A549 (cell line): ENCODE measurements around the gene WDR33. TPM values are rescaled to one million over a fixed set of nuclear protein-coding genes. Genes with fewer than 3 reads are reported as not detected.

Source experiments
- ATAC-seq, 2 experiments: fragments of 200-7000 bp in 1 of 2; fragments of >200 bp in 1 of 2; cut with Nextera tagmentation in 1 of 2; cut with Tn5 transposase in 1 of 2; 3 replicates each; pipeline versions ENCODE4 v1.8.0 to v1.9.1; 2018 to 2020; ENCODE audit warnings: mild to moderate bottlenecking in 1 of 2, moderate library complexity in 1 of 2
- CTCF ChIA-PET: fragments of 300-600 bp; sonication (Branson Sonifier 250); formaldehyde crosslinking; extraction: SDS; loops from one replicate; lab custom pipeline; 2021; ENCODE audit warnings: antibody characterized with exemption, inconsistent platforms; lab: Yijun Ruan, JAX
- POLR2A ChIA-PET: fragments of 350-600 bp; formaldehyde crosslinking; extraction: SDS; loops from one replicate; lab custom pipeline; 2021; ENCODE audit warnings: antibody characterized with exemption, inconsistent platforms; lab: Yijun Ruan, JAX
- DNase-seq, 2 experiments: peaks; one replicate each; pipeline versions ENCODE4 v3.0.0 to v3.0.0-alpha.2; 2011 to 2016; ENCODE audit warnings: low read depth in 1 of 2, low spot score in 1 of 2
- FAIRE-seq: peaks from 2 replicates; lab custom pipeline; 2011; peaks lifted over from hg19 to GRCh38; lab: Jason Lieb, UNC
- H3K27ac ChIP-seq, 2 experiments: fragments of >200 bp; sonication (Bioruptor Twin); formaldehyde crosslinking; 3 replicates each; pipeline ENCODE4 v1.5.1; 2016 to 2017
- H3K4me1 ChIP-seq: fragments of >200 bp; sonication (Bioruptor Twin); formaldehyde crosslinking; 3 replicates; pipeline ENCODE4 v1.6.1; 2016
- H3K4me2 ChIP-seq: fragments of >200 bp; sonication (Bioruptor Twin); formaldehyde crosslinking; 3 replicates; pipeline ENCODE4 v1.6.1; 2016
- H3K4me3 ChIP-seq: fragments of >200 bp; sonication (Bioruptor Twin); formaldehyde crosslinking; 3 replicates; pipeline ENCODE4 v1.5.1; 2016
- H3K9me3 ChIP-seq: fragments of >200 bp; sonication (Bioruptor Twin); formaldehyde crosslinking; 3 replicates; pipeline ENCODE4 v1.6.1; 2016
- BHLHE40 ChIP-seq: IDR thresholded peaks from 2 replicates; pipeline ENCODE4 v1.6.1; 2012; ENCODE audit warnings: low read depth, low read length, inconsistent platforms
- CBX8 ChIP-seq: fragments of 200-600 bp; sonication (generic); IDR thresholded peaks from 2 replicates; pipeline ENCODE4 v1.6.1; 2016
- CHD2 ChIP-seq: fragments of 150-350 bp; IDR thresholded peaks from 2 replicates; pipeline ENCODE4 v1.6.1; 2014; ENCODE audit warnings: low read length; ENCODE audit not compliant: partially characterized antibody
- ESRRA ChIP-seq: fragments of 150-350 bp; IDR thresholded peaks from 2 replicates; pipeline ENCODE4 v1.6.1; 2014; ENCODE audit warnings: mild to moderate bottlenecking, low read length, borderline replicate concordance
- GATA3 ChIP-seq: IDR thresholded peaks from 2 replicates; pipeline ENCODE4 v1.6.1; 2012; ENCODE audit warnings: borderline replicate concordance
- JUNB ChIP-seq: fragments of >200 bp; sonication (Bioruptor Twin); formaldehyde crosslinking; IDR thresholded peaks from 2 replicates; pipeline ENCODE4 v1.6.1; 2016
- KDM5A ChIP-seq: fragments of 200-600 bp; sonication (generic); IDR thresholded peaks from 2 replicates; pipeline ENCODE4 v1.6.1; 2016; ENCODE audit warnings: antibody characterized with exemption, mild to moderate bottlenecking
- MYC ChIP-seq: IDR thresholded peaks from 2 replicates; pipeline ENCODE4 v1.6.1; 2012; ENCODE audit warnings: mild to moderate bottlenecking, inconsistent platforms, low read length, improper control_type of control experiment, borderline replicate concordance
- NFE2L2 ChIP-seq: fragments of 150-350 bp; conservative IDR thresholded peaks from 2 replicates; pipeline ENCODE4 v1.6.1; 2014; ENCODE audit warnings: low read length
- NPAS2 ChIP-seq: fragments of 250-450 bp; sonication (Bioruptor Pico); IDR thresholded peaks from 2 replicates; pipeline ENCODE4 v1.8.0; 2022; ENCODE audit warnings: mild to moderate bottlenecking, moderate library complexity, borderline replicate concordance
- RAD21 ChIP-seq, 2 experiments: fragments of >200 bp in 1 of 2; sonication (Bioruptor Twin) in 1 of 2; formaldehyde crosslinking in 1 of 2; IDR thresholded peaks in 1 of 2; conservative IDR thresholded peaks in 1 of 2; 2 replicates in 1 of 2; 3 replicates in 1 of 2; pipeline ENCODE4 v1.6.1; 2012 to 2018; ENCODE audit warnings: inconsistent platforms in 1 of 2
- RCOR1 ChIP-seq: fragments of 150-350 bp; IDR thresholded peaks from 2 replicates; pipeline ENCODE4 v1.6.1; 2014; ENCODE audit warnings: antibody characterized with exemption, low read length, low read depth
- RFX5 ChIP-seq: fragments of 450-650 bp; IDR thresholded peaks from 2 replicates; pipeline ENCODE4 v1.7.1; 2014; ENCODE audit warnings: antibody characterized with exemption, mild to moderate bottlenecking, moderate library complexity
- RNF2 ChIP-seq: fragments of 200-600 bp; sonication (generic); IDR thresholded peaks from 2 replicates; pipeline ENCODE4 v1.6.1; 2016; ENCODE audit warnings: low read depth, mild to moderate bottlenecking, antibody characterized with exemption, moderate library complexity, borderline replicate concordance
- SMC3 ChIP-seq: fragments of >200 bp; sonication (Bioruptor Twin); formaldehyde crosslinking; IDR thresholded peaks from 3 replicates; pipeline ENCODE4 v1.6.1; 2018; ENCODE audit warnings: inconsistent platforms
- TFCP2L1 ChIP-seq: fragments of 250-450 bp; sonication (Bioruptor Pico); IDR thresholded peaks from 2 replicates; pipeline ENCODE4 v1.5.0; 2021; ENCODE audit warnings: mild to moderate bottlenecking
- WGBS: methylation state at CpG from one replicate; pipeline ENCODE4 v1.1.6; 2017; ENCODE audit errors: missing lambda C conversion rate; 5-methylcytosine and 5-hydroxymethylcytosine counted together
- polyA plus RNA-seq, 4 experiments: library from polyadenylated mRNA; depleted of rRNA in 3 of 4; stranded (reverse); fragments of >200 nt; fragmentation: RNase III in 1 of 4; extraction: RNeasy Plus Mini Kit Qiagen cat#74134 plus additional on column Dnase treatment in 1 of 4; gene quantifications; 2 replicates in 3 of 4; 3 replicates in 1 of 4; pipeline ENCODE4 v1.2.3, GENCODE V29; 2011 to 2017
- TF ChIP-seq, protein P1 (sequence below): fragments of >200 bp; sonication (Bioruptor Twin); formaldehyde crosslinking; IDR thresholded peaks from 2 replicates; pipeline ENCODE4 v1.6.1; 2016
- TF ChIP-seq, protein P2 (sequence below): fragments of >200 bp; sonication (Bioruptor Twin); formaldehyde crosslinking; IDR thresholded peaks from 3 replicates; pipeline ENCODE4 v1.6.1; 2016
- TF ChIP-seq, protein P3 (sequence below): fragments of 250-450 bp; sonication (Bioruptor Pico); IDR thresholded peaks from 2 replicates; pipeline ENCODE4 v1.5.0; 2020; ENCODE audit warnings: low read depth, mild to moderate bottlenecking, moderate library complexity
- TF ChIP-seq, protein P4 (sequence below): fragments of 250-450 bp; sonication (Bioruptor Pico); IDR thresholded peaks from 2 replicates; pipeline ENCODE4 v1.5.0; 2021; ENCODE audit warnings: mild to moderate bottlenecking, moderate library complexity, borderline replicate concordance
- TF ChIP-seq, protein P5 (sequence below): IDR thresholded peaks from 2 replicates; pipeline ENCODE4 v1.6.1; 2012
- TF ChIP-seq, protein P6 (sequence below): fragments of 450-650 bp; IDR thresholded peaks from 2 replicates; pipeline ENCODE4 v1.6.1; 2014; ENCODE audit warnings: antibody characterized with exemption

The WDR33 gene
- polyA plus RNA-seq, 2 of the 4 experiments (the other 2 are of a cell fraction), result 21.3 to 67.1 TPM

DNA sequence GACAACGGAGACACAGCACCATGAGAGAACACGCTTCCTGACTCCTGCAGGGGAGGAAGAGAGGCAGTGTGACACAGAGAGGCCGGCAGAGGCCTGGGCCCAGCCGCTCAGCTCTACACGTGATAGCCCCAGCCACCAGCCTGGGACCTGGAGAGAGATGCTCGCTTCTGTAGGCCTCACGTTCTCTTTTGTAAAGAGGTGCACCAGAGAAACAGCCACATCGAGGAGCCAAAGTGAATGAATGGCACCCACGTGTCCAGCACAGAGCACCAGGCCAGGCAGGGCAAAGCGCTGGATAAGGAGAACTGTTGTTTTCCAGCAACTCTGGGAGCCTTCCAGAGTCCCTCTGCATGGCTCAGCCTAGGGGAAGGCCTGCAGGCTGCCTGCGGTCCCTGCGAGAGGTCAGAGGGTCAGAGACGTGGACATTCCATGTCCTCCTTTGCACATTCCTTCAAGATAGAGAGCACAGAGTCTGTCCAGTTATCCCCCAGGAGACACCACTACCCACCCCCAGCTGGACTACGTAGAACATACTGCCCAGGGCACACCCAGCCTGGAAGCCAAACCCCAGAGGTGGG, 149.8 kb downstream of the WDR33 start:
- Histone ChIP-seq H3K9me3 (no peaks in the 10 kb centered on the region), H3K27ac (no peak overlapping the region), H3K4me3 (no peak overlapping the region), H3K4me2 (no peak overlapping the region), H3K4me1 (no peaks in the 10 kb centered on the region)
- POLR2A ChIA-PET, result no interaction called here
- ATAC-seq (no peak; a peak in 1 of 6 replicates), FAIRE-seq (no peak), DNase-seq (no peak)
- WGBS, result 89% methylated on average over 14 of the region's 14 CpGs
- TF ChIP-seq RNF2 (no peak), RCOR1 (no peak), RFX5 (no peak)
- CTCF ChIA-PET, result interaction anchor here (5.0 kb wide), 1 partner anchor 11 kb away, joined by 25 read pairs; no protein-coding TSS in a partner anchor

DNA sequence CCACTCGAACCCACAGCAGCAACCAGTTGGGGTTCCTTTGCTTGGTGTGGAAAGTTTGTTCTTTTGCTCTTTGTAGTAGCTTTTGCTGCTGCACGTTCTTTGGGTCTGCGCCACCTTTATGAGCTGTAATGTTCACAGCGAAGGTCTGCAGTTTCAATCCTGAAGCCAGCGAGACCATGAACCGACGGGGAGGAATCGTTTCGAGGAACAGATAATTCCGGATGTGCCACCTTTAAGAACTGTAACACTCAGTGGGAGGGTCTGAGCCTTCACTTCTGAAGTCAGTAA, 150.7 kb downstream of the WDR33 start:
- no peaks in the 10 kb centered on the region for H3K4me1 ChIP-seq
- no peak overlapping the region for H3K27ac ChIP-seq
- ChIA-PET CTCF (interaction anchor here (1.3 to 1.4 kb wide), 2 partner anchors 10 to 26 kb away, joined by 4 to 6 read pairs; no protein-coding TSS in a partner anchor), POLR2A (no interaction called here)
- no peak for FAIRE-seq
- no peaks in the 10 kb centered on the region for H3K9me3 ChIP-seq
- no peak for DNase-seq
- WGBS, result 84% methylated on average over 10 of the region's 10 CpGs
- ATAC-seq, result no peak
- no peak overlapping the region for H3K4me3 ChIP-seq
- H3K4me2 ChIP-seq, result no peak overlapping the region
- TF ChIP-seq CBX8 (no peak), TFCP2L1 (CRISPR knock-in tag) (no peak), KDM5A (no peak), MYC (no peak), RCOR1 (no peak), BHLHE40 (no peak), NPAS2 (CRISPR knock-in tag) (no peak), ESRRA (no peak), SMC3 (no peak), JUNB (no peak), CHD2 (no peak), NFE2L2 (no peak), RAD21 (conservative IDR thresholded peaks at IDR 0.05 in 1 of 2, IDR thresholded peaks at IDR 0.05 in 1 of 2) (no peak), GATA3 (no peak)
- TF ChIP-seq, protein P1, sequence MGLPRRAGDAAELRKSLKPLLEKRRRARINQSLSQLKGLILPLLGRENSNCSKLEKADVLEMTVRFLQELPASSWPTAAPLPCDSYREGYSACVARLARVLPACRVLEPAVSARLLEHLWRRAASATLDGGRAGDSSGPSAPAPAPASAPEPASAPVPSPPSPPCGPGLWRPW, result no peak
- TF ChIP-seq, protein P2, sequence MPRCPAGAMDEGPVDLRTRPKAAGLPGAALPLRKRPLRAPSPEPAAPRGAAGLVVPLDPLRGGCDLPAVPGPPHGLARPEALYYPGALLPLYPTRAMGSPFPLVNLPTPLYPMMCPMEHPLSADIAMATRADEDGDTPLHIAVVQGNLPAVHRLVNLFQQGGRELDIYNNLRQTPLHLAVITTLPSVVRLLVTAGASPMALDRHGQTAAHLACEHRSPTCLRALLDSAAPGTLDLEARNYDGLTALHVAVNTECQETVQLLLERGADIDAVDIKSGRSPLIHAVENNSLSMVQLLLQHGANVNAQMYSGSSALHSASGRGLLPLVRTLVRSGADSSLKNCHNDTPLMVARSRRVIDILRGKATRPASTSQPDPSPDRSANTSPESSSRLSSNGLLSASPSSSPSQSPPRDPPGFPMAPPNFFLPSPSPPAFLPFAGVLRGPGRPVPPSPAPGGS, result no peak
- TF ChIP-seq, protein P3, sequence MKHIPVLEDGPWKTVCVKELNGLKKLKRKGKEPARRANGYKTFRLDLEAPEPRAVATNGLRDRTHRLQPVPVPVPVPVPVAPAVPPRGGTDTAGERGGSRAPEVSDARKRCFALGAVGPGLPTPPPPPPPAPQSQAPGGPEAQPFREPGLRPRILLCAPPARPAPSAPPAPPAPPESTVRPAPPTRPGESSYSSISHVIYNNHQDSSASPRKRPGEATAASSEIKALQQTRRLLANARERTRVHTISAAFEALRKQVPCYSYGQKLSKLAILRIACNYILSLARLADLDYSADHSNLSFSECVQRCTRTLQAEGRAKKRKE (CRISPR knock-in tag), result no peak
- TF ChIP-seq, protein P4, sequence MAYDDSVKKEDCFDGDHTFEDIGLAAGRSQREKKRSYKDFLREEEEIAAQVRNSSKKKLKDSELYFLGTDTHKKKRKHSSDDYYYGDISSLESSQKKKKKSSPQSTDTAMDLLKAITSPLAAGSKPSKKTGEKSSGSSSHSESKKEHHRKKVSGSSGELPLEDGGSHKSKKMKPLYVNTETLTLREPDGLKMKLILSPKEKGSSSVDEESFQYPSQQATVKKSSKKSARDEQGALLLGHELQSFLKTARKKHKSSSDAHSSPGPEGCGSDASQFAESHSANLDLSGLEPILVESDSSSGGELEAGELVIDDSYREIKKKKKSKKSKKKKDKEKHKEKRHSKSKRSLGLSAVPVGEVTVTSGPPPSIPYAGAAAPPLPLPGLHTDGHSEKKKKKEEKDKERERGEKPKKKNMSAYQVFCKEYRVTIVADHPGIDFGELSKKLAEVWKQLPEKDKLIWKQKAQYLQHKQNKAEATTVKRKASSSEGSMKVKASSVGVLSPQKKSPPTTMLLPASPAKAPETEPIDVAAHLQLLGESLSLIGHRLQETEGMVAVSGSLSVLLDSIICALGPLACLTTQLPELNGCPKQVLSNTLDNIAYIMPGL (CRISPR knock-in tag), result no peak
- TF ChIP-seq, protein P5, sequence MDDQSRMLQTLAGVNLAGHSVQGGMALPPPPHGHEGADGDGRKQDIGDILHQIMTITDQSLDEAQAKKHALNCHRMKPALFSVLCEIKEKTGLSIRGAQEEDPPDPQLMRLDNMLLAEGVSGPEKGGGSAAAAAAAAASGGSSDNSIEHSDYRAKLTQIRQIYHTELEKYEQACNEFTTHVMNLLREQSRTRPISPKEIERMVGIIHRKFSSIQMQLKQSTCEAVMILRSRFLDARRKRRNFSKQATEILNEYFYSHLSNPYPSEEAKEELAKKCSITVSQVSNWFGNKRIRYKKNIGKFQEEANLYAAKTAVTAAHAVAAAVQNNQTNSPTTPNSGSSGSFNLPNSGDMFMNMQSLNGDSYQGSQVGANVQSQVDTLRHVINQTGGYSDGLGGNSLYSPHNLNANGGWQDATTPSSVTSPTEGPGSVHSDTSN, result no peak
- TF ChIP-seq, protein P6, sequence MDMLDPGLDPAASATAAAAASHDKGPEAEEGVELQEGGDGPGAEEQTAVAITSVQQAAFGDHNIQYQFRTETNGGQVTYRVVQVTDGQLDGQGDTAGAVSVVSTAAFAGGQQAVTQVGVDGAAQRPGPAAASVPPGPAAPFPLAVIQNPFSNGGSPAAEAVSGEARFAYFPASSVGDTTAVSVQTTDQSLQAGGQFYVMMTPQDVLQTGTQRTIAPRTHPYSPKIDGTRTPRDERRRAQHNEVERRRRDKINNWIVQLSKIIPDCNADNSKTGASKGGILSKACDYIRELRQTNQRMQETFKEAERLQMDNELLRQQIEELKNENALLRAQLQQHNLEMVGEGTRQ, result no peak
